Panc1 (cell line): ENCODE data around the gene GALP. TPM values are rescaled to one million over a fixed set of nuclear protein-coding genes. Genes with fewer than 3 reads are reported as not detected.

ENCODE experiments used
- ATAC-seq: fragments of 200-7000 bp; cut with Tn5 transposase; 2 replicates; pipeline ENCODE4 v1.9.1; 2020; ENCODE audit warnings: mild to moderate bottlenecking, moderate library complexity
- BruUV-seq: library from RNA; stranded (reverse); fragments of 400-500 nt; replicated peaks from 2 replicates; lab custom pipeline; 2021; lab: Mats Ljungman, UMichigan
- CTCF ChIA-PET: fragments of 300-600 bp; sonication (Branson Sonifier 250); formaldehyde crosslinking; loops from one replicate; lab custom pipeline; 2022; ENCODE audit warnings: antibody characterized with exemption; lab: Charles Lee
- POLR2A ChIA-PET: fragments of 300-600 bp; sonication (Branson Sonifier 250); formaldehyde crosslinking; loops from one replicate; lab custom pipeline; 2022; ENCODE audit warnings: antibody characterized with exemption; lab: Charles Lee
- DNase-seq: peaks from one replicate; pipeline ENCODE4 v3.0.0-alpha.2; 2010; ENCODE audit warnings: low read depth, low spot score
- H3K27ac ChIP-seq: 2 replicates; pipeline ENCODE4 v1.5.1; 2011; ENCODE audit warnings: mild to moderate bottlenecking, low read length, inconsistent platforms
- H3K27me3 ChIP-seq: fragments of 200-500 bp; sonication (Bioruptor generic); 2 replicates; pipeline ENCODE4 v1.6.0; 2014; ENCODE audit warnings: low read length, inconsistent platforms; ENCODE audit not compliant: control insufficient read depth, insufficient read depth
- H3K36me3 ChIP-seq: fragments of 200-500 bp; sonication (Bioruptor generic); 2 replicates; pipeline ENCODE4 v1.5.1; 2014; ENCODE audit warnings: inconsistent platforms, mild to moderate bottlenecking, low read length, moderate library complexity; ENCODE audit not compliant: control insufficient read depth, insufficient read depth
- H3K4me1 ChIP-seq: 2 replicates; pipeline ENCODE4 v1.5.1; 2011; ENCODE audit warnings: inconsistent platforms, mild to moderate bottlenecking, low read length, moderate library complexity; ENCODE audit not compliant: control insufficient read depth, insufficient read depth
- H3K4me3 ChIP-seq, 2 experiments: 2 replicates each; pipeline ENCODE4 v1.5.1; 2011 to 2012; ENCODE audit warnings: low read depth in 2 of 2, low read length in 2 of 2, mild to moderate bottlenecking in 2 of 2, inconsistent platforms in 1 of 2, moderate library complexity in 1 of 2
- H3K9me3 ChIP-seq: fragments of 200-500 bp; sonication (Bioruptor generic); 2 replicates; pipeline ENCODE4 v1.5.1; 2014; ENCODE audit warnings: low read depth, mild to moderate bottlenecking, inconsistent platforms, low read length, moderate library complexity; ENCODE audit not compliant: control insufficient read depth, insufficient read depth
- POLR2AphosphoS5 ChIP-seq: IDR thresholded peaks from 2 replicates; pipeline ENCODE4 v1.6.1; 2012; ENCODE audit warnings: mild to moderate bottlenecking, low read depth, low read length, moderate library complexity
- SIN3A ChIP-seq: IDR thresholded peaks from 2 replicates; pipeline ENCODE4 v1.6.1; 2012; ENCODE audit warnings: low read depth, mild to moderate bottlenecking, low read length, moderate library complexity, borderline replicate concordance; ENCODE audit not compliant: insufficient read depth
- TCF7L2 ChIP-seq: IDR thresholded peaks from 2 replicates; pipeline ENCODE4 v1.6.1; 2011; ENCODE audit warnings: mild to moderate bottlenecking, low read depth, low read length, inconsistent platforms
- in situ Hi-C: cut with HindIII; loops from 2 replicates; pipeline ENCODE4 v1.10.0; 2016; ENCODE audit warnings: low sequenced_read_pairs, low pct_unique_long_range_greater_than_20kb
- intact Hi-C: fragments of 100-400 bp; cut with micrococcal nuclease; formaldehyde crosslinking; loops from one replicate; pipeline ENCODE4 v1.10.0; 2022; ENCODE audit not compliant: unreplicated experiment
- total RNA-seq: library from RNA; stranded (reverse); gene quantifications from one replicate; pipeline ENCODE4 v1.2.1, GENCODE V29; 2021; ENCODE audit not compliant: unreplicated experiment
- TF ChIP-seq, protein P1 (sequence below): fragments of 450-650 bp; IDR thresholded peaks from 2 replicates; pipeline ENCODE4 v1.5.1; 2017; ENCODE audit warnings: mild to moderate bottlenecking
- TF ChIP-seq, protein P2 (sequence below), 2 experiments: IDR thresholded peaks; 2 replicates each; pipeline ENCODE4 v1.6.1; 2011 to 2012; ENCODE audit warnings: low read depth in 2 of 2, control low read depth in 1 of 2, low read length in 1 of 2, mild to moderate bottlenecking in 1 of 2, moderate library complexity in 1 of 2; ENCODE audit not compliant: insufficient read depth in 1 of 2

The GALP gene
- total RNA-seq, 1 experiment from 2014 or later, result not detected

DNA sequence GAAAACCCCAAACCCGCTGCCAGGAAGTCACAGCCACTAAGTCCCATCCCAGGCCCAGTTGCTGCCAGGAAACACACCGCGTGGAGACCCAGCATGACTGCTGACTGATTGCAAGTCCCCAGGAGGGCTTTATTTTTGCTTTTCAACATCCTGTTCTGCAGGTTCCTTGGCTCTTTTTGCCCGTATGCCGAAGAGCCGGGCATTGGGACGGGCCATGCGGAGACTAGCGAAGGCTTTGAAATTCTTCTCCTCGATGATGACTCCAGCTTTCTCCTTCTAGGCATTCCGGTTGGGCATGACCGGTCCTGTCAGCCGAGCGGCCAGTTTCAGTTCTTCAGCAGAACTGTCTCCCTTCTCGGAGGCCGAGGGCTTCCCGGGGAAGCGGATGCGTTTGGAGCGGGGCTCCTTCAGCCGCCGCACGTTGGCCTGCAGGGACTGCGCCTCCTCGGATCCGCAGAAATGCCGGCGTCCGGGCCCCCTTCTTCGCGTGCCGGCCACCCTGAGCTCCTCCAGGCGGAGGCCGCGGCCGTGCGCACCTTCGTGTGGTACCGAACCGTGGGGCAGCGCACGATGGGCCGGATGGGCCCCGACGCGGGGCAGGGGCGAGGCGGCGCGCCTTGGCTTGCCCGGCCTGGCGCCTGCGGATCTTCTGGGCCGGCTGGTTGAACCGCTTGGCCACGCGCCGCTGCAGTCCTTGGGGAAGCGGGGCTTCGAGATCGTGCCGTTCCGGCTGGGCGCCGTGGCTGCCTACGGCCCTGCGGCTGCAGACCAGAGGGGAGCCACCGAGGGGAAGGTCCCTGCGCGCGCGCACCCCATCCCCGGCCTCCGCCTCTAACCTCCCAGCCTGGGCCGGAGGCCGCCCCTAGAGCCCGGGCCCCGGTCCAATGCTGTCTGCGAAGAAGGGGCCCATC is 41.5 kb downstream of the GALP start:
- no peaks in the 10 kb centered on the region for H3K9me3 ChIP-seq
- H3K4me3 ChIP-seq, result no peak overlapping the region
- DNase-seq (no peak), ATAC-seq (no peak)
- POLR2A ChIA-PET, result no interaction called here
- CTCF ChIA-PET, result no interaction called here
- H3K27ac ChIP-seq, result no peak overlapping the region
- no peaks in the 10 kb centered on the region for H3K27me3 ChIP-seq
- in situ Hi-C loops (no loop called here), intact Hi-C loops (no loop called here)
- TF ChIP-seq TCF7L2 (no peak), SIN3A (no peak)
- TF ChIP-seq, protein P1, sequence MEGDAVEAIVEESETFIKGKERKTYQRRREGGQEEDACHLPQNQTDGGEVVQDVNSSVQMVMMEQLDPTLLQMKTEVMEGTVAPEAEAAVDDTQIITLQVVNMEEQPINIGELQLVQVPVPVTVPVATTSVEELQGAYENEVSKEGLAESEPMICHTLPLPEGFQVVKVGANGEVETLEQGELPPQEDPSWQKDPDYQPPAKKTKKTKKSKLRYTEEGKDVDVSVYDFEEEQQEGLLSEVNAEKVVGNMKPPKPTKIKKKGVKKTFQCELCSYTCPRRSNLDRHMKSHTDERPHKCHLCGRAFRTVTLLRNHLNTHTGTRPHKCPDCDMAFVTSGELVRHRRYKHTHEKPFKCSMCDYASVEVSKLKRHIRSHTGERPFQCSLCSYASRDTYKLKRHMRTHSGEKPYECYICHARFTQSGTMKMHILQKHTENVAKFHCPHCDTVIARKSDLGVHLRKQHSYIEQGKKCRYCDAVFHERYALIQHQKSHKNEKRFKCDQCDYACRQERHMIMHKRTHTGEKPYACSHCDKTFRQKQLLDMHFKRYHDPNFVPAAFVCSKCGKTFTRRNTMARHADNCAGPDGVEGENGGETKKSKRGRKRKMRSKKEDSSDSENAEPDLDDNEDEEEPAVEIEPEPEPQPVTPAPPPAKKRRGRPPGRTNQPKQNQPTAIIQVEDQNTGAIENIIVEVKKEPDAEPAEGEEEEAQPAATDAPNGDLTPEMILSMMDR, result no peak
- TF ChIP-seq, protein P2, sequence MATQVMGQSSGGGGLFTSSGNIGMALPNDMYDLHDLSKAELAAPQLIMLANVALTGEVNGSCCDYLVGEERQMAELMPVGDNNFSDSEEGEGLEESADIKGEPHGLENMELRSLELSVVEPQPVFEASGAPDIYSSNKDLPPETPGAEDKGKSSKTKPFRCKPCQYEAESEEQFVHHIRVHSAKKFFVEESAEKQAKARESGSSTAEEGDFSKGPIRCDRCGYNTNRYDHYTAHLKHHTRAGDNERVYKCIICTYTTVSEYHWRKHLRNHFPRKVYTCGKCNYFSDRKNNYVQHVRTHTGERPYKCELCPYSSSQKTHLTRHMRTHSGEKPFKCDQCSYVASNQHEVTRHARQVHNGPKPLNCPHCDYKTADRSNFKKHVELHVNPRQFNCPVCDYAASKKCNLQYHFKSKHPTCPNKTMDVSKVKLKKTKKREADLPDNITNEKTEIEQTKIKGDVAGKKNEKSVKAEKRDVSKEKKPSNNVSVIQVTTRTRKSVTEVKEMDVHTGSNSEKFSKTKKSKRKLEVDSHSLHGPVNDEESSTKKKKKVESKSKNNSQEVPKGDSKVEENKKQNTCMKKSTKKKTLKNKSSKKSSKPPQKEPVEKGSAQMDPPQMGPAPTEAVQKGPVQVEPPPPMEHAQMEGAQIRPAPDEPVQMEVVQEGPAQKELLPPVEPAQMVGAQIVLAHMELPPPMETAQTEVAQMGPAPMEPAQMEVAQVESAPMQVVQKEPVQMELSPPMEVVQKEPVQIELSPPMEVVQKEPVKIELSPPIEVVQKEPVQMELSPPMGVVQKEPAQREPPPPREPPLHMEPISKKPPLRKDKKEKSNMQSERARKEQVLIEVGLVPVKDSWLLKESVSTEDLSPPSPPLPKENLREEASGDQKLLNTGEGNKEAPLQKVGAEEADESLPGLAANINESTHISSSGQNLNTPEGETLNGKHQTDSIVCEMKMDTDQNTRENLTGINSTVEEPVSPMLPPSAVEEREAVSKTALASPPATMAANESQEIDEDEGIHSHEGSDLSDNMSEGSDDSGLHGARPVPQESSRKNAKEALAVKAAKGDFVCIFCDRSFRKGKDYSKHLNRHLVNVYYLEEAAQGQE (IDR thresholded peaks at IDR 0.05; ENCODE audit: insufficient read depth in 1 of 2, low read depth in 2 of 2, low read length in 1 of 2), result no peak
- no TSS peak for BruUV-seq
- no peaks in the 10 kb centered on the region for H3K36me3 ChIP-seq
- no peaks in the 10 kb centered on the region for H3K4me1 ChIP-seq

DNA sequence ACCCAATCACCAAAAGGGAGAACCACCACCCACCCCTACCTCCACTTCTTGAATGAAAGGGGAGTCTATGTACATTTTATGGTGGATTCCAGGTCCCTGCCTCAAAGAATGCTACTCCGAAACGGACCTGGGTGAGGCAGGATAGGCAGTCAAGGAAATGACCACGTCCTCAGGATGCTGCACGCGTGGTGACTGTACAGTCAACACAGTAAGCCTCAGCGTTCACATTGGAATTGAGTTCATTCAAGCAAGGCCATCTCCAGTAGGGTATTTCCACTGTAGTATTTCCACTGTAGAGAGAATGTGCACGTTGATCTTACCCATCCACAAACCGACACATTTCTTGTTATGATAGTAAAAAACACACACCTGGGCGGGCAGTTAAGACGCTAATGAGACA is 43.2 kb downstream of the GALP start:
- in situ Hi-C loops (no loop called here), intact Hi-C loops (no loop called here)
- DNase-seq, result no peak
- ATAC-seq, result no peak
- Histone ChIP-seq H3K36me3 (no peaks in the 10 kb centered on the region), H3K4me1 (no peaks in the 10 kb centered on the region), H3K27ac (no peak overlapping the region), H3K27me3 (no peaks in the 10 kb centered on the region), H3K9me3 (no peaks in the 10 kb centered on the region), H3K4me3 (no peak overlapping the region)
- CTCF ChIA-PET, result no interaction called here
- no TSS peak for BruUV-seq
- no peak for TF ChIP-seq SIN3A
- no peak for TF ChIP-seq POLR2AphosphoS5
- TF ChIP-seq, protein P1, result no peak
- no peak for TF ChIP-seq TCF7L2
- TF ChIP-seq, protein P2 (IDR thresholded peaks at IDR 0.05; ENCODE audit: insufficient read depth in 1 of 2, low read depth in 2 of 2, low read length in 1 of 2), result no peak
- POLR2A ChIA-PET, result no interaction called here
